HT1080 (cell line): ENCODE results near the gene FMN1. TPM values are rescaled to one million over a fixed set of nuclear protein-coding genes. Genes with fewer than 3 reads are reported as not detected.

Experiments
- DNase-seq: peaks from one replicate; pipeline ENCODE4 v3.0.0-alpha.2; 2015; ENCODE audit warnings: low read depth
- total RNA-seq: library from RNA; depleted of rRNA; stranded (reverse); fragments of >200 nt; shearing (Covaris generic); gene quantifications from 2 replicates; pipeline ENCODE4 v1.2.3, GENCODE V29; 2014

FMN1 gene
- total RNA-seq, 1 experiment from 2014 or later, result 3.8 TPM

DNA sequence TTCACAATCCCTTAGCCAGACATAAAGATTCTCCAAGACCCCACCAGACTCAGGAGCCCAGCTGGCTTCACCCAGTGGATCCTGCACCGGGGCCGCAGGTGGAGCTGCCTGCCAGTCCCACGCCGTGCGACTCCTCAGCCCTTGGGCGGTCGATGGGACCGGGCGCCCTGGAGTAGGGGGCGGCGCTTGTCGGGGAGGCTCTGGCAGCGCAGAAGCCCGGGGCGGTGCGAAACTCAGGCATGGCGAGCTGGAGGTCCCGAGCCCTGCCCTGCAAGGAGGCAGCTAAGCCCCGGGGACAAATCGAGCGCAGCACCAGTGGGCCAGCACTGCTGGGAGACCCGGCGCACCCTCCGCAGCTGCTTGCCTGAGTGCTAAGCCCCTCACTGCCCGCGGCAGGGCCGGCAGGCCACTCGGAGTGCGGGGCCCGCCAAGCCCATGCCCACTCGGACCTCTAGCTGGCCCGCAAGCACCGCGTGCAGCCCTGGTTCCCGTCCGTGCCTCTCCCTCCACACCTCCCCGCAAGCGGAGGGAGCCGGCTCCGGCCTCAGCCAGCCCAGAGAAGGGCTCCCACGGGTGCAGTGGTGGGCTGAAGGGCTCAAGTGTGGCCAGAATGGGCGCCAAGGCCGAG, 175.0 kb downstream of the FMN1 start:
- DNase-seq, result no peak

DNA sequence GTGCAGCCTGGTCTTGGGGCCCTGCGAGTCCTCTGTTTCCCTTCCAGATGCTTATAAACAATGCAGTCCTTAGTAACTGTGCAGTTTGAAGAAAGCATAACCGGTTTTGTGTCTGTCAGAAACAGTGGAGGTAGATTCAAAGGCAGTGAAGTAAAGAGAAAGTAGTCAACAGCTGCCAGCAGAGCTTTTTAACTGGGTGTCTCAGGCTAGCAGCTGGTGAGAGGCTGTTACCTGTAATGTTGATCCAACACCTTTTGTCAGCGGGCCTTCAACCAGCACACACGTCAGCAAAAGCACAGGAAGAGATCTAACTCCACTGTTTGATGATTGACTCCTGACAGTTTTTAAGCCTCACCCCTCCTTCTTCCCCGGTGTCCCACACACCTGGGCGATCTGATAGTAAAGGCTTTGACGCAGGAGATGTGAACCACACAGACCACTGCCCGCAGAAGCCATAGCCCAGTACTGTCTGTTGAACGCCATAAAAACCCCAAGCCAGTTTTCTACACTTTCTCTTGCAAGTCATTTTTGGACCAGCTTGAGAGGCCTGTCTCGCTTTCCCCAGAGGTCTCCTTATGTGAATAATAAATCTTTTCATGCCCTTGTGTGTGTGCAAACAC, 178.0 kb downstream of the FMN1 start:
- no peak for DNase-seq

- no peak for DNase-seq
Observed at GRCh38 chr15:33014586-33014985, 179.9 kb downstream of the FMN1 start.

- DNase-seq, result peak; percentile 95
Observed at GRCh38 chr15:33013827-33014445, 180.6 kb downstream of the FMN1 start.

DNA sequence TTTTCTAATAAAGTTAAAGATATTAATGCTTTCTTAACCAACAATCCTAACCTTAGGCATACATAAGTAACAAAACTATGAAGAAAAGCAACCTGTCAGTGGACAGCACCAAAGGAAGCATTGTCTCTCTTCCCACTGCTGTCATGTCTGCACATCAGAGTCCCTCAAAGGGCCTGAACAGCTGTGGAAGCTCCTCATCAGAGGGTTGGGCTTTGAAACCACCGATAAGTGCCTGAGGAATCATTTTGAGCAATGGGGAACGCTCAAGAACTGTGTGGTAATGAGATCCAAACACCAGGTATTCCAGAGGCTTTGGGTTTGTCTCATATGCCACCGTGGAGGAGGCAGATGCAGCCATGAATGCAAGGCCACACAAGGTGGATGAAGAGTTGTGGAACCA, 182.5 kb downstream of the FMN1 start:
- DNase-seq, result no peak

DNA sequence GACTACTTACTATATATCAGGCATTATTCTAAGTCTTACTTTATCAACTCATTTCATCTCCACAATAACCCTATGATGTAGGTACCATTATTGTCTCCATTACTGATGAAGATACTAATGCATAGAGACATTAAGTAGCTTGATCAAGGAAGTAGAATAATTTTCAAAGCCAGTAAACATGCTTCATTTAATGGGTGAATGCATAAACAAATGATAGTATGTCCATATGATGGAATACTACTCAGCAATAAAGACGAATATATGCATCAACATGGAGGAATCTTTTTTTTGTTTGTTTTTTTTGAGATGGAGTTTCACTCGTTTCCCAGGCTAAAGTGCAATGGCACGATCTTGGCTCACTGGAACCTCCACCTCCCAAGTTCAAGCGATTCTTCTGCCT, 184.9 kb downstream of the FMN1 start:
- no peak for DNase-seq

- DNase-seq, result no peak
Observed at GRCh38 chr15:33009026-33009425, 185.5 kb downstream of the FMN1 start.

- DNase-seq, result peak; percentile 20
Observed at GRCh38 chr15:33008284-33008995, 186.1 kb downstream of the FMN1 start.

DNA sequence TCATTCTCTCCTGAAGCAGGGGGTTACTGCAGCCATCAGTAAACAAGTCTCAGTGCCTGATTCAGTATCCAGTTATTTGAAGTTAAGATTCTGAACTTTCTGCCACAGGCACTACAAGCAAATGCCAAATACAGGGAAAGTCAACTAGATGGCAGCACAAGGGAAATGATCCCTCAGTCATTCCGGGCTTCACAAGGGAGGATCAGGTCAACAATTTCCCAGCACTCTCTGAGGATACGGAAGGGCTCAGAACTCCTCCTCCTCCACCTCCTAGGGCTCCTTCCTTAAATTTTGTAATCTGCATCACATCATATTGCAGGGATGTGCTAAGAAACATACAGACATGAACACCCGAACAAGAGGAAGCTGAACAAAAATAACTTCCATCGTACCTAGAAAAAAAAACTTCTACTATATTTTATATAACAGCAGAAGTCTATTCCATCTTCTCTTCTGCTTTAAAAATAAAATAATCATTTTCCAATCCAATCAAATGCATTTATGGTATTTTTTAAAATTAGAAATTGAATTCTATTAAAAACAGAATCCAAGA, 187.1 kb downstream of the FMN1 start:
- DNase-seq, result no peak

DNA sequence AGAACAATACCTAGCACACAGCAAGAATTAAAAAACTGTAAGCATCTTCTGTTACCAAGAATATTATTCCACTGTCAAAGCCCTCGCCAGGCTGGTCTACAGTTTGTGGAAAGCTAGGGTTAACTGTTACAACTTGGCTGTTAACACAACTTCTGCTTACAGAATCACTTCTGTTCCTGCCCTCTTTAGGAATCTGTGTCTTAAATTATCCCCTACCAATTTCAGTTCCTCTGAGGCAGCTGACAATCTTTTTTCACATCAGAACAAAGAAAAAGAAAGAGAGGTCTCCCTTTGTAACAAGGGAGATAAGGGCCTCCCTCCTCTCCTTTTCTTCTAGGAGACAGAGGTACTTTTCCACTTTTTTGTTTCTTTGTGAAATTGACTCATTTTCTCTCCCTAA, 188.9 kb downstream of the FMN1 start:
- DNase-seq, result no peak

- DNase-seq, result no peak
Observed at GRCh38 chr15:33001926-33002325, 192.6 kb downstream of the FMN1 start.

GRCh38 chr15:32998979-32999672, 195.4 kb downstream of the FMN1 start:
- DNase-seq, result no peak

- no peak for DNase-seq
Observed at GRCh38 chr15:32998182-32998581, 196.3 kb downstream of the FMN1 start.

- peak; percentile 66 for DNase-seq
Observed at GRCh38 chr15:32994810-32995424, 199.6 kb downstream of the FMN1 start.

DNA sequence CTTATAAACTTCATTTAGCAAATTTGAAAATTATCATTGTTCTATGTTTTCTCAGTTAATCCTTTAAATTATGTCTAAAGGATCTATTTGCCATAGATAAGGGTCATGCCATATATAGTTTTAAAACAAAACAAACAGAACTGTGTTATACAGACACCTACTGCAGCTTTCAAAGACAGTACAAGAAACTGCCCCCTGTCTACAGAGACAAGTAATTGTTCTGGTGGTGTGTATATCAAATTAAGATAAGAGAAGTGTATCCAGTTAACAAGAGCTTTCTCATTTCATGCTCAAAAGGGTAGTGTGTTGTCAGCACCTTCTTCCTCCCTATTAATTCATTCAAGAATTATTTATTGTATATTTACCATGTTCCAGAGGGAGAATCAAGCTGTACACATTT, 201.2 kb downstream of the FMN1 start:
- DNase-seq, result no peak

DNA sequence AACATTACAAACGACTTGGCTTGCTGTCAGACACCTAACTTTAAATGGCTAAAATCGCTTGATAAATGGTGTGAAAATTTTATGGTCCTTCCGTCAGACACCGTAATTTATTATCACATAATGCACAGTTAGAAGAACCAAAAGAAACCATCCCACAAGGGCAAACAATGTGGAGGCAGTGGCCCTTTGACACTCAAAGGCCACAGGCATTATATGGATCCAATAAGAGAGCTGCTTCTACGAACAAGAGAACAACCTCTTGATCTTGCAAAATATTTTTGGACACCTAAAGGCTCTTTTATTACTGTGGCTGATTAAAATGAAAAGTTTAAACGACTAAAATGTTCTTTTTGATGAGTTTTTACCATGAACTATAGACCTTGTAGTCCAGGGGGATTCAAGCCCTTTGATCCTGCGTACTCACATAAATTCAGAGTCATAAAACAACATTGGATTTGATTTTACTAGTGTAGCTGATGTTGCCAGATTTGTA, 202.8 kb downstream of the FMN1 start:
- DNase-seq, result no peak

- no peak for DNase-seq
Observed at GRCh38 chr15:32990071-32990470, 204.4 kb downstream of the FMN1 start.

GRCh38 chr15:32987067-32987466, 207.4 kb downstream of the FMN1 start:
- DNase-seq, result no peak

GRCh38 chr15:32986147-32986546, 208.4 kb downstream of the FMN1 start:
- no peak for DNase-seq

DNA sequence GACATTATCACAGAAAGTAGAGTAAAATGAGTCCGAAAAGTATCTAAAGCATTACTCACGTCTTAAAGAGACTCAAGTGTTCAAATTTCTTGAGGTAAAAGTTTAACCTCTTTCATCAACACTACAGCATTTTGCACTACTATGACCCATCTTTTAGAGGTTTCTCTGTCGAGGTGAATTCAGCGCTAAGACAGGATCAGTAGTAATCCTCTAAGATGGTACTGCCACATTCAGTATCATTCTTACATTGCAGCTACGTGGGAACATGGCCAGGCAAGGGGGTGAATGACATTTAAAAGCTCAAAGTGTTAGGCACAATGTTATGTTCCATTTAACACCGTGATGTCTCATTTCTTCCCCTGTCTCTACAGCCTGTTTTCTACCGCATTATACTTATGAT, 210.8 kb downstream of the FMN1 start:
- DNase-seq, result no peak

- no peak for DNase-seq
Observed at GRCh38 chr15:32982001-32982400, 212.5 kb downstream of the FMN1 start.
